SHP77 treated with DMSO at 0.1 percent for 48 hours (cell line): Measurements from ENCODE around the gene NUDT7.
A peak's percentile ranks its signal among the peaks of the same experiment; 100 is the strongest.

Experiments used
- DNase-seq: peaks from one replicate; lab custom pipeline; 2025; lab: John Stamatoyannopoulos, UW

The NUDT7 gene

DNA sequence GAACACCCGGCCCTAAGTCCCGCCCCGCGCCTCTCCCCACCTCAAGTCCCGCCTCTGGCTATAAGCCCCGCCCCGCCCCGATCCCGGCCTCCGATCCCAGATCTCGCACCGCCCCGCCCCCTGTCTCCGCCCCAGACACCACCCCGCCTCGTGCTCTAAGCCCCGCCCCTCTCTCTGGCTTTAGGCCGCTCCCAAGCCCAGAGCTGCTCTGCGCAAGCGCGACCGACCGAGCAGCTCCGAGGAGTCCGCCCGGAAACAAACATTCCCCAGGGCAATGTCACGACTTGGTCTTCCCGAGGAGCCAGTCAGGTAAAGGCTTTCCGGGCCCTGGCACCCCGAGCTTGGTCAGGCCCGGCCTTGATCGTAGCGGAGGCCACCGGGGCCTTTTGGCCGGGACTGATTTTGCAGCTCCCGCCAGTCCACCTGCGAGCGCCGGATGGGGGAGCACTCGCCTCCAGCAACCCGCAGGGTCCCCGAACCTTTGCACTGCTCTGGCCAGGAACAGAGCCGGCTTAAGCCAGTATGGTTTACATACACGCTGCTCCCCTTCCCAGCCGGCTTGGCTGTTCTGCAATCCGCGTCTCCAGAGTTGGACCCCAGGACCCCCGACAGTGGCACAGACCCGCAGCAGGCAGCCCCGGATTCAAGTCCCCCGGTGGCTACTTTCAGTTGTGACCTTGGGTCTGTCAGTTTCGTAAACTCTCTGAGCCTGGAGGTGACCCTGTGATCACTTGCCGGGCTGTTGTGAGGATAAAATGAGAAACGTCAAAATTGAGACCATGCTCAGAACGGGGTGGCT is at the start of gene NUDT7:
Gene NUDT7, plus strand, starts transcription at position 206 of the 799 bp plus-strand sequence. Its CDS starts 69 bp downstream, at position 275.
- peak; percentile 86 for DNase-seq

- no peak for DNase-seq
Measured at GRCh38 chr16:77674888-77675287, 47.4 kb upstream of the NUDT7 start.

- DNase-seq, result peak; percentile 24
Measured at GRCh38 chr16:77675464-77676324, 46.6 kb upstream of the NUDT7 start.

DNA sequence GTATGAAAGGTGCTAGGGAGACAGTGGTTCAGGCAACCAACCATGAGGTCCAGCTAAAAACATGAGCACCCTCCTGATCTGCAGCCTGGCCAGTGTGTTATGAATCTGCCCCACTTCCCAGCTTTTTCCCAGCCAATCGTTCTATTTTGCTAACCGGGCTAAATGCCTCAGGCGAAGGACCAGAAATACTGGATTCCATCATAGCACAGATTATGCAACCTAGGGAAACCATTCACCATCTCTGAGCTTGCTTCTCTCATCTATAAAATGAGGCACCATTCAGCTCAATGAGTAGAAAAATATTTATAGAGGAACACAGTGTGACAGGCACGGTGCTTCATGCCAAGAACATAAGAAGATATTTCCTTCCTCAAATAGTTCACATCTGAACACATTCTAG is 45.2 kb upstream of the NUDT7 start:
- no peak for DNase-seq

GRCh38 chr16:77679391-77679790 is 42.9 kb upstream of the NUDT7 start:
- DNase-seq, result no peak

GRCh38 chr16:77679901-77680300 is 42.4 kb upstream of the NUDT7 start:
- DNase-seq, result no peak

DNA sequence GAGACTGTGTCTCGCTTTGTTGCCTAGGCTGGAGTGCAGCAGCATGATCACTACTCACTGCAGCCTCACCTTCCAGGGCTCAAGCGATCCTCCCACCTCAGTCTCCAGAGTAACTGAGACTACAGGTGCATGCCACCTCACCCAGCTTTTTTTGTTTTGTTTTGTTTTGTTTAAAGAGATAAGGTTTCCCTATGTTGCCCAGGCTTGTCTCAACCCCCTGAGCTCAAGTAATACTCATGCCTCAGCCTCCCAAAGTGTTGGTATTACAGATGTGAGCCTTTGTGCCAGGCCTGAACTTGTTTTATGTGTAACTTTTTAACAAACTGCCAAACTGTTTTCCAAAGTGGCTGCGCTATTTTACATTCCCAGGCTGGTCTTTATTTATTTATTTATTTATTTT is 41.8 kb upstream of the NUDT7 start:
- no peak for DNase-seq

GRCh38 chr16:77682586-77682985 is 39.7 kb upstream of the NUDT7 start:
- no peak for DNase-seq

DNA sequence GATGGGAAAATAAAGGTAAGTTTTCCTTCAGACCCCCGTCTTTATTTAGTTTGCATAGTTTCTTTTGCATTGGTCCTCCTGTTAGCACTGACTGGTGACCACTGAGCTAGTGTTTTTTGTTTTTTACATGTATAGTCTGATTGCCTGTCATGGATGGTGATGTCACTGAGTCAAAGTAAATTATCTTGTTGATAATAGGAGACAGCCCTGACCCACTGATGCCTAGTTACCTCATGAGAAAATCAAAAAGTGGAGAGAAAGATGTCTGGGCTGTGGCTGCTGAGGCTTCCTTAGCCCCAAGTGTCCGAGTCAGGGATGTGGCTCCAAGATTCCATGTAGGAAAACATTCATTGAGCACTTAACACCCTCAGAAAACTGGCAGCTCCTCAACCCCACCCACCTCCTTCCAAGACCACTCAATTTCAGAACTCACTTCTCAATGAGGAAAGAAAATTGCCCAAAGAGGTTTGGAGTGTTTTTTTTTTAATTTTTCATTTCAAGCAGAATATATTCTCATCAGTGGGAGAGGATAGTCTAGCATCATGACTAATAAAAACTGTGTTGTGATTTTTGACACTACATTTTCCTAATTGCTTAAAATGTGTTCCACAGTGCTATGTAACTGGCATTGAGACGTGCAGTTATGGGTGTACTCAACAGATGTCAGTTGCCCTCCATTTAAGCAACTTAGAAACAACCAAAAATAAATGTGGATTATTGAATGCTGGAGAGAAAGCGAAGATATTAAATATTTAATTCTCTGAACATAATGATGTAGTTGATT is 38.7 kb upstream of the NUDT7 start:
- no peak for DNase-seq

DNA sequence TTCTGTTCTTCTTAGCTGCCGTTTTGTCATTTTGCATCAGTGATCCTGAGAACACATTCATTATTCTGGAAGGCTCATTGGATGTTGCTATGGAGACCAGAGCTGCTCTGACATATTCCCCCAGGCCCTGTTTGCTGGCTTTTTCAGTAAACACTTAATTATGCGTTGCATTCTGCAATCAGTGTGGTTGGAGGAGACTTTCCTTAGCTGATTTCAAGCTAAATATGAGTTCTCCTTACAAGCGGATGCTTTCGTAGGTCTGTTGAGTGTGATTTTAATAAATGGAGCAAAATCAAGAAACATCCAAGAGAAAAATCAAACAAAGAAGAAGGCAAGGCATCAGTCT is 38.2 kb upstream of the NUDT7 start:
- DNase-seq, result no peak

DNA sequence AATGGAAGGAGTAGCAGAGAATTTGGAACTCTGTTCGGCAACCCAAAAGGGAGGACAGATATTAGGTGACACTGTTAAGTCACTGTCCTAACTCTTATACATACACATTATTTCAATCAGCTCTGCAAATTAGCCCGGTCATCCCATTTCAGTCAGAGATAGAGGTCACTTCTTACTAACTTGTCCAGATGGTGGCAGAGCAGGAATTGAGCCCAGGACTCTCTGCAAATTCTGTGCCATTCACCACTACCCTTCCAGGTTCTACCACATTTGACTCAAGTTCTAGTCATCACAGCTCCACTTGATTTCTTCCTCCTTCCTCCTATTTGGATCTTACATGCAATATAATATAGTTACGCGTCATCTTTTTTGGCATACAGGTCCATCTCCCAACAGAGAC is 35.9 kb upstream of the NUDT7 start:
- no peak for DNase-seq

- no peak for DNase-seq
Measured at GRCh38 chr16:77689971-77690370, 32.3 kb upstream of the NUDT7 start.

DNA sequence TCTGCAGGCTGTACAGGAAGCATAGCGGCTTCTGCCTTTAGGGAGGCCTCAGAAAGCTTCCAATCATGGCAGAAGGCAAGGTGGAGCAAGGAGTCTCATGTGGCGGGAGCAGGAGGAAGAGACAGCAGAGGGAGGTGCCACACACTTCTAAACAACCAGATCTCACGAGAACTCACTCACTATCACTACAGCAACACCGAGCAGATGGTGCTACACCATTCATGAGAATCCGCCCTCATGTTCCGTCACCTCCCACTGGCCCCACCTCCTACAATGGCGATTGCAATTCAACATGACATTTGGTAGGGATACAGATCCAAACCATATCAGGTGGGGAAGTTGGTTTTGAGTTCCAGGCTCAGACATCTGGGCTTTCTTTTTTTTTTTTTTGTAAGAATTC is 31.9 kb upstream of the NUDT7 start:
- DNase-seq, result no peak

DNA sequence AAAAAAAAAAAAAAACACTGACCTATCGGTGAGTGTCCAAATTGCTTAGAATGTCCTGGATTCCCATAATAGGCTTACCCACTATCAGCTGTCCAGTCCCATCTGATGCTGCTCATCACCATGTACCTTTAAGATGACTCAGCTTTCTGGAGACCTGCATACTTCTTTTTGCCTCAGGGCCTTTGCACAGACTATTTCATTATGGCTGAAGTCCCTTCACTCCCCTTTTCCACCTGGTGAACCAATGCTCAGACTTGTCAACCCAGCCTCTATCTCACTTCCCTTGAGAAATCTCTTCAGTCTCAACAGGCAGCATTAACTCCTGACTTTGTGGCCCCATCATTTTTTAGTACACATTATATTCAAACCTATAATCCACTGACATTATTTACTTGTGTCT is 29.7 kb upstream of the NUDT7 start:
- no peak for DNase-seq

DNA sequence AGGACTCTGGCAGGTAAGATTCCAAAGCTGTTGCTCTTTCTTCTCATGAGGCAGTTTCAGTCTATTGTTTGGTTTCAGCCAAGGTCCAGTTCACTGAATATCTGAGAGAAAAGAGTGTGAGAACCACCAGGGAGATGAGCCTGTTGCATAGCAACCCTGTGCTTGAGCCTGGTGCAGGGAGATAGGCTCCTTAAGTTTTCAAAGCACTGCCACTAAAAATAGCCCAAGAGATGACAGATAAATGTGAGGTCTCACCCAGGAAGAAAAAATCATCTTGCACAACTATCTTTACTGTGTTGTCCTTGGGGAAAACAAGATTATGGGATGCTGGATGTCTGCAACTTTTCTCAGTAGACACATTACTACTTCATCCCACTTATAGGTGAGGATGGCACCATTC is 26.2 kb upstream of the NUDT7 start:
- no peak for DNase-seq

DNA sequence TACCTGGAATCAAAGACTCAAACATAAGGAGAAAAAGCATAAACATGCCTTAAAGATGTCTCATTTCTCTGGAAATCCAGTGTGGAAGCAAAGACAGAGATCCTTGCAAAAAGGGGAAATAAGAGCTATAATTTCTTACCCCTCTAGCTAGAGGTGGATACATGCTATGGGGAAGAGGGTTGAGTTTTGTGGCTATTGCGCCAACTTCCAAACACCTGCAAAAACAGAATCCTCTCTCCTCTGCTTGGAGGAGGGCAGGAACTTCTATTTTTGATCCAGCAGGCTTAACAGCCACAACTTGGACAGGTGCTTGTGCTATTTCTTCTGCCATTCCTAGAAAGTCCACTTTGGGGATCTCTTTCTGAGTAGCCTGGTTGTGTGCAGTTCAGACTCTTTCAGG is 21.5 kb upstream of the NUDT7 start:
- no peak for DNase-seq

DNA sequence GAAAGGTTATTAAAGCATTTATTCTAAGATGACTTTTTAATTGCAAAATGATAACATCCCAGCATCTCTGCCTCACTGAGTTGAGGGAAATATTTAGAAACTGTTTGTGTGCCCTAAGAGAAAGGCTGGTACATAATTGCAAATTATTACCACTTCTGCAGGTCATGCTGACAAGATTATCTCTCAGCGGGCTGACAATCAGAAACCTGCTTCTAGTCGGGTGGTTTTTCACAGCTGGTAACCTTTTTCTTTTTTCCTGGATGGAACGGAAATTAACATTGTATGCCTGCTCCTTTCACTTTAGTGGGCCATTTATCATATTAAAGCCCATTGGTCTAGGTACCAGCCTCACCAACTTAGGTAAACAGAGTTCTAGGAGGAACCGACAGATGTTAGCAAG is 17.0 kb upstream of the NUDT7 start:
- DNase-seq, result no peak

DNA sequence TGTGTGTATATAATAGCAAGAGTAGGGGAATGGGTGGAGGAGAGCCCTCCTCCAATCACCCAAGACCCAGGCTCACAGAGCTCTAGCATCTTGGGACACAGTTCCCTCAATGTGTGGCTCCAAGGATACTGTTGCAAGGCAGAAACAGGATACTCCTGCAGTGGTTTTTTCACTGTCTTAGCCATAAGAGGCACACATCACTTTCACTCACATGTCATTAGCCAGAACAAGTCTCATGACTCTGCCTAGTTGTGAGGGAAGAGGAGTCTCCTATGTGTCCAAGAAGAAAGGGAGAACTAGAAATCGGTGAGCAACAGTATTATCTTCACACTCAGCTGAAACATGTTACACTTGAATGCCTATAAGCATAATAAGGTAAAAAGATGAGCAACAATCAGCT is 11.1 kb upstream of the NUDT7 start:
- DNase-seq, result no peak

- no peak for DNase-seq
Measured at GRCh38 chr16:77711775-77712174, 10.5 kb upstream of the NUDT7 start.

DNA sequence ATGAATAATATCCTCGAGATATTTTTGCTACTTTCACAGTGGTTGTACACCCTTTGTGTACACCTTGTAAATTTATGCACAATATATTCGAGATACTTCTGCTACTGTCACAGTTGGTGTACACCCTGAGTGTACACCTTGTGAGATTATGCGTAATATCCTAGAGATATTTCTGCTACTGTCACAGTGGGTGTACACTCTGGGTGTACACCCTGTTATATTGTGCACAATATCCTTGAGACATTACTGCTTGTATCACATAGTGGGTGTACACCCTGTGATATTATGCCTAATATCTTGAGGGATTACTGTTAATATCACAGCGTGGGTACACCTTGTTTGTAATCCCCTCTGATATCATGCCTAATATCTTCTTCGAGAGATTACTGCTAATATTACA is 7.2 kb upstream of the NUDT7 start:
- no peak for DNase-seq

GRCh38 chr16:77721752-77722308 is 484 bp upstream of the NUDT7 start:
- no peak for DNase-seq

DNA sequence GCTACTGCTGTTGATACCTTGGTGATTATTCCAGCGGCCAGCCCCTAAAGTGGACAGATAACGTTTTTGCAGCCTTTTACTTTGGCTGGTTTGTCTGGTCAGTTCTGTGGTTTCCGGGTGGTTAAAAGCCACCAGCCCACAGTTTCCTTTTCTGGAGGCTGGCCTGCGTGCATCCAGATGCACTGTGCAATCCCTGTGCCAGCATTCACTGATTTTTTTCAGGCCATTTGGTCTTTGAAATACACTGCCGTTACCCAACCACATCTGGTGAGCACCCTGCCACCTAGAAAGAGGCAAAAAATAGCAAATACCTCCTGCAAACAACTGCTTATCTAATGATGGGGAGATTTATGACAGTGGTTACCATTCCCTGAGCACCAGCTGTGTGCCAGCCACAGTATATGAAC is 797 bp downstream of the NUDT7 start:
- DNase-seq, result no peak
